Uterus (tissue), 4 donors: ENCODE measurements around the gene PNLIPRP3. TPM values are rescaled to one million over a fixed set of nuclear protein-coding genes. Genes with fewer than 3 reads are reported as not detected.

Experiments used
- DNase-seq, 2 donors: peaks; one replicate each; pipeline ENCODE4 v3.0.0-alpha.2; 2019 to 2020
- H3K27ac ChIP-seq, 2 donors: fragments of 200-600 bp; sonication (generic); 1 replicate in 1 of 2; 2 replicates in 1 of 2; pipeline ENCODE4 v1.5.1; 2016 to 2018
- H3K27me3 ChIP-seq, 2 donors: fragments of 200-600 bp; sonication (generic); one replicate each; pipeline ENCODE4 v1.5.1; 2018 to 2019; ENCODE audit warnings: control low read depth in 1 of 2
- H3K36me3 ChIP-seq, 2 donors: fragments of 200-600 bp; sonication (generic); one replicate each; pipeline ENCODE4 v1.5.1; 2019; ENCODE audit warnings: control low read depth in 1 of 2
- H3K4me1 ChIP-seq, 2 donors: fragments of 200-600 bp; sonication (generic); one replicate each; pipeline ENCODE4 v1.5.1; 2018 to 2019; ENCODE audit warnings: control low read depth in 1 of 2
- H3K4me3 ChIP-seq, 2 donors: fragments of 200-600 bp; sonication (generic); 1 replicate in 1 of 2; 2 replicates in 1 of 2; pipeline ENCODE4 v1.5.1; 2018 to 2019; ENCODE audit warnings: mild to moderate bottlenecking in 1 of 2
- H3K9me3 ChIP-seq, 2 donors: fragments of 200-600 bp; sonication (generic); one replicate each; pipeline ENCODE4 v1.5.1; 2019; ENCODE audit warnings: control low read depth in 1 of 2
- CTCF ChIP-seq, 4 experiments: fragments of 200-600 bp in 2 of 4; fragments of 450-650 bp in 2 of 4; sonication (generic) in 2 of 4; IDR thresholded peaks; one replicate each; pipeline ENCODE4 v1.5.1; 2016 to 2019; ENCODE audit warnings: antibody characterized with exemption in 4 of 4, mild to moderate bottlenecking in 2 of 4, moderate library complexity in 1 of 4
- POLR2A ChIP-seq, 2 donors: fragments of 450-650 bp; IDR thresholded peaks; one replicate each; pipeline ENCODE4 v1.6.1; 2016; ENCODE audit warnings: antibody characterized with exemption in 2 of 2, mild to moderate bottlenecking in 1 of 2, moderate library complexity in 1 of 2
- intact Hi-C: fragments of 100-400 bp; cut with DNase I; formaldehyde crosslinking; loops from one replicate; pipeline ENCODE4 v1.15.1; 2023; ENCODE audit warnings: low total_unique reads
- total RNA-seq, 4 donors: library from RNA; depleted of rRNA in 3 of 4; stranded (reverse); fragments of >200 nt in 3 of 4; gene quantifications; one replicate each; pipeline versions ENCODE4 v1.1.0 to v1.2.4, GENCODE V29; 2014 to 2023
- donor health status: DM: yes; HTN: yes; CAD: no.

Gene PNLIPRP3
- total RNA-seq, 4 donors from 2014 or later, result 0.07 TPM; not detected in 3

GRCh38 chr10:116469437-116469836 is 41.8 kb downstream of the PNLIPRP3 start:
- intact Hi-C loops, result no loop called here

GRCh38 chr10:116470071-116470470 is 42.4 kb downstream of the PNLIPRP3 start:
- TF ChIP-seq CTCF (IDR thresholded peaks at IDR 0.05), result no peak
- no peak for TF ChIP-seq POLR2A (IDR thresholded peaks at IDR 0.05)
- Histone ChIP-seq H3K4me1 (no peaks in the 10 kb centered on the region), H3K27ac (no peak overlapping the region), H3K9me3 (no peaks in the 10 kb centered on the region), H3K27me3 (no peaks in the 10 kb centered on the region), H3K36me3 (no peaks in the 10 kb centered on the region), H3K4me3 (no peak overlapping the region)
- no peak for DNase-seq
- intact Hi-C loops, result no loop called here

More at GRCh38 chr10:116469437-116469836, 41.8 kb downstream of the PNLIPRP3 start:
- Histone ChIP-seq H3K27me3 (no peaks in the 10 kb centered on the region), H3K9me3 (no peaks in the 10 kb centered on the region), H3K27ac (no peak overlapping the region), H3K4me1 (no peaks in the 10 kb centered on the region), H3K4me3 (no peak overlapping the region), H3K36me3 (no peaks in the 10 kb centered on the region)
- TF ChIP-seq POLR2A (IDR thresholded peaks at IDR 0.05) (no peak), CTCF (IDR thresholded peaks at IDR 0.05) (no peak)
- DNase-seq, result no peak

GRCh38 chr10:116470768-116471415 is 43.2 kb downstream of the PNLIPRP3 start:
- Histone ChIP-seq H3K27ac (no peak overlapping the region), H3K36me3 (no peaks in the 10 kb centered on the region), H3K27me3 (no peaks in the 10 kb centered on the region), H3K4me1 (no peaks in the 10 kb centered on the region), H3K9me3 (no peaks in the 10 kb centered on the region), H3K4me3 (no peak overlapping the region)
- intact Hi-C loops, result no loop called here
- TF ChIP-seq POLR2A (IDR thresholded peaks at IDR 0.05) (no peak), CTCF (IDR thresholded peaks at IDR 0.05) (no peak)
- no peak for DNase-seq

GRCh38 chr10:116472891-116473290 is 45.2 kb downstream of the PNLIPRP3 start:
- no peak for TF ChIP-seq CTCF (IDR thresholded peaks at IDR 0.05)
- TF ChIP-seq POLR2A (IDR thresholded peaks at IDR 0.05), result no peak
- H3K4me1 ChIP-seq, result no peaks in the 10 kb centered on the region
- no peak overlapping the region for H3K27ac ChIP-seq
- H3K9me3 ChIP-seq, result no peaks in the 10 kb centered on the region
- H3K27me3 ChIP-seq, result no peaks in the 10 kb centered on the region
- intact Hi-C loops, result no loop called here
- no peak overlapping the region for H3K4me3 ChIP-seq
- H3K36me3 ChIP-seq, result no peaks in the 10 kb centered on the region
- DNase-seq, result no peak

GRCh38 chr10:116475866-116476265 is 48.2 kb downstream of the PNLIPRP3 start:
- intact Hi-C loops, result no loop called here
- TF ChIP-seq POLR2A (IDR thresholded peaks at IDR 0.05) (no peak), CTCF (IDR thresholded peaks at IDR 0.05) (no peak)
- Histone ChIP-seq H3K4me3 (no peak overlapping the region), H3K27ac (no peak overlapping the region), H3K9me3 (no peaks in the 10 kb centered on the region), H3K4me1 (no peaks in the 10 kb centered on the region), H3K27me3 (no peaks in the 10 kb centered on the region), H3K36me3 (no peaks in the 10 kb centered on the region)
- DNase-seq, result no peak
